HepG2 (cell line): ENCODE data around the gene SIT1. TPM values are rescaled to one million over a fixed set of nuclear protein-coding genes. Genes with fewer than 3 reads are reported as not detected.

Experiments
- CENPT ChIP-seq: sonication (generic); formaldehyde crosslinking; IDR thresholded peaks from 2 replicates; pipeline ENCODE4 v1.8.0; 2022; ENCODE audit warnings: low read depth, mild to moderate bottlenecking, moderate library complexity, missing genetic modification reagents
- FOXJ3 ChIP-seq: sonication (generic); formaldehyde crosslinking; IDR thresholded peaks from 2 replicates; pipeline ENCODE4 v1.4.0; 2020; ENCODE audit warnings: missing genetic modification reagents, mild to moderate bottlenecking, borderline replicate concordance
- GTF2F1 ChIP-seq: fragments of 150-350 bp; IDR thresholded peaks from 2 replicates; pipeline ENCODE4 v1.6.1; 2014; ENCODE audit warnings: low read length
- HOXA9 ChIP-seq: sonication (generic); formaldehyde crosslinking; IDR thresholded peaks from 2 replicates; pipeline ENCODE4 v1.8.1; 2022; ENCODE audit warnings: missing genetic modification reagents, mild to moderate bottlenecking, moderate library complexity, borderline replicate concordance
- IKZF1 ChIP-seq: fragments of 450-650 bp; IDR thresholded peaks from 2 replicates; pipeline ENCODE4 v1.7.1; 2016
- KDM5A ChIP-seq: fragments of 200-600 bp; sonication (generic); IDR thresholded peaks from 2 replicates; pipeline ENCODE4 v1.7.0; 2018; ENCODE audit warnings: antibody characterized with exemption, mild to moderate bottlenecking, low read length, borderline replicate concordance
- KLF11 ChIP-seq: IDR thresholded peaks from 2 replicates; pipeline ENCODE4 v1.6.1; 2016; ENCODE audit warnings: missing compliant biosample characterization
- MBNL3 ChIP-seq: fragments of 250-450 bp; sonication (Bioruptor Pico); conservative IDR thresholded peaks from 2 replicates; pipeline ENCODE4 v1.8.0; 2022; ENCODE audit warnings: mild to moderate bottlenecking, inconsistent platforms
- NR3C1 ChIP-seq: sonication (generic); formaldehyde crosslinking; IDR thresholded peaks from 2 replicates; pipeline ENCODE4 v1.4.0; 2020; ENCODE audit warnings: missing genetic modification reagents
- PAWR ChIP-seq: sonication (generic); formaldehyde crosslinking; IDR thresholded peaks from 2 replicates; pipeline ENCODE4 v1.4.0; 2020; ENCODE audit warnings: missing genetic modification reagents, mild to moderate bottlenecking, borderline replicate concordance
- PRPF4 ChIP-seq: fragments of 200-400 bp; formaldehyde crosslinking; IDR thresholded peaks from 2 replicates; pipeline ENCODE4 v1.6.1; 2016; ENCODE audit warnings: low read length, low read depth; ENCODE audit not compliant: poor library complexity, severe bottlenecking
- RFX1 ChIP-seq: fragments of 450-650 bp; IDR thresholded peaks from 2 replicates; pipeline ENCODE4 v1.6.1; 2017
- RFXAP ChIP-seq: sonication (generic); formaldehyde crosslinking; IDR thresholded peaks from 2 replicates; pipeline ENCODE4 v1.4.0; 2020; ENCODE audit warnings: missing genetic modification reagents, borderline replicate concordance
- SPEN ChIP-seq: sonication (generic); formaldehyde crosslinking; IDR thresholded peaks from 2 replicates; pipeline ENCODE4 v1.5.1; 2020; ENCODE audit warnings: low read depth, mild to moderate bottlenecking, missing genetic modification reagents
- ZBTB38 ChIP-seq: sonication (generic); formaldehyde crosslinking; IDR thresholded peaks from 2 replicates; pipeline ENCODE4 v1.5.1; 2020; ENCODE audit warnings: mild to moderate bottlenecking, missing genetic modification reagents
- ZFP36L1 ChIP-seq: sonication (generic); formaldehyde crosslinking; IDR thresholded peaks from 2 replicates; pipeline ENCODE4 v1.8.0; 2022; ENCODE audit warnings: mild to moderate bottlenecking, missing genetic modification reagents, moderate library complexity
- ZKSCAN8 ChIP-seq: IDR thresholded peaks from 2 replicates; pipeline ENCODE4 v1.6.1; 2016; ENCODE audit warnings: borderline replicate concordance, missing genetic modification reagents, missing compliant biosample characterization
- ZNF260 ChIP-seq: sonication (generic); formaldehyde crosslinking; IDR thresholded peaks from 2 replicates; pipeline ENCODE4 v1.4.0; 2020; ENCODE audit warnings: missing genetic modification reagents, low read depth, mild to moderate bottlenecking, borderline replicate concordance
- ZNF329 ChIP-seq: sonication (generic); formaldehyde crosslinking; IDR thresholded peaks from 2 replicates; pipeline ENCODE4 v1.9.0; 2021; ENCODE audit warnings: low read depth, mild to moderate bottlenecking, missing genetic modification reagents
- ZSCAN31 ChIP-seq: sonication (generic); formaldehyde crosslinking; IDR thresholded peaks from 2 replicates; pipeline ENCODE4 v1.5.0; 2020; ENCODE audit warnings: low read depth, mild to moderate bottlenecking, missing genetic modification reagents
- polyA plus RNA-seq, 8 experiments: library from polyadenylated mRNA; depleted of rRNA in 3 of 8; stranded (reverse) in 7 of 8; unstranded in 1 of 8; fragments of >200 nt; fragmentation: Illumina TruSeq in 4 of 8; extraction: Trizol in 4 of 8; gene quantifications; 2 replicates each; pipeline versions ENCODE4 v1.2.1 to v1.2.3, GENCODE V29; 2011 to 2016; ENCODE audit warnings: low read depth in 4 of 8, missing spikeins in 1 of 8, mixed read lengths in 1 of 8; ENCODE audit not compliant: insufficient read depth in 1 of 8
- total RNA-seq, 5 experiments: library from RNA; depleted of rRNA; stranded (reverse); fragments of >200 nt; fragmentation: Illumina TruSeq; extraction: Trizol; gene quantifications; 2 replicates each; pipeline ENCODE4 v1.2.3, GENCODE V29; 2016; ENCODE audit warnings: low read depth in 1 of 5
- TF ChIP-seq, protein P1 (sequence below): sonication (generic); formaldehyde crosslinking; IDR thresholded peaks from 2 replicates; pipeline ENCODE4 v1.4.0; 2020; ENCODE audit warnings: mild to moderate bottlenecking, missing genetic modification reagents
- TF ChIP-seq, protein P2 (sequence below): sonication (generic); formaldehyde crosslinking; IDR thresholded peaks from 2 replicates; pipeline ENCODE4 v1.8.0; 2022; ENCODE audit warnings: mild to moderate bottlenecking, missing genetic modification reagents, moderate library complexity
- TF ChIP-seq, protein P3 (sequence below): IDR thresholded peaks from 2 replicates; pipeline ENCODE4 v1.6.1; 2016; ENCODE audit warnings: mild to moderate bottlenecking, missing biosample characterization, missing genetic modification reagents
- TF ChIP-seq, protein P4 (sequence below): sonication (generic); formaldehyde crosslinking; IDR thresholded peaks from 2 replicates; pipeline ENCODE4 v1.4.0; 2020; ENCODE audit warnings: missing genetic modification reagents
- TF ChIP-seq, protein P5 (sequence below): fragments of 450-650 bp; IDR thresholded peaks from 2 replicates; pipeline ENCODE4 v1.6.1; 2017; ENCODE audit warnings: mild to moderate bottlenecking

Gene SIT1
- total and polyA plus RNA-seq, 2 of the 13 experiments (the other 11 are each of a cell fraction or from before 2014, with no cell fraction given) = 0.09 to 6.7 TPM

DNA sequence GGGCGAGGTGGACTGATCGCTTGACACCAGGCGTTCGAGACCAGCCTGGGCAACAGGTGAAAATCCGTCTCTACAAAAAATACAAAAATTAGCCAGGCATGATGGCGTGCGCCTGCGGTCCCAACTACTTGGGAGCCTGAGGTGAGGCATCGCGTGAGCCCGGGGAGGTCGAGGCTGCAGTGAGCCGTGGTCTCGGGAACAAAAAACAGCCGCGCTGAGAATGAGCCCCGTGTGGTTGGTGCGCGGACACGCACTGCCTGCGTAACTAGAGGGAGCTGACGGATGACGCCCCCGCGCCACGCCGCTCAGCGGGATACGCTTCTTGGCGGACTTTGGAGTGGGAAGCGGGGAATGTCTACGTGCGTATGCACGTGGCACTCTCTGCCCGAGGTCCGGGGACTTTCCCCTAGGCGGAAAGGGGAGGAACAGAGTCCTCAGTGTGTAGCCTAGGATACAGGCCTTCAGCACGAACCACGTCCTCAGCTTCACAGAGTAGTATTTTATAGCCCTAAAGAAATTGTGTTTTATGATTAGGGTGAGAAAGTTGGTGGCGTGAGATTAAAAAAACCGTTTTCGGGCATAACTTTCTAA, 6.9 kb upstream of the SIT1 start, which contains the start of gene RMRP (continued):
- TF ChIP-seq FOXJ3 (CRISPR knock-in tag) (peak; percentile 80; the same call in 1 of the 2 replicates), IKZF1 (no peak), CENPT (peak; percentile 88), GTF2F1 (0 out of 2 replicates have a peak, but pooled peaks have one; percentile 11), RFXAP (peak; percentile 93), MBNL3 (CRISPR knock-in tag) (no peak), PAWR (peak; percentile 6; the same call in 1 of the 2 replicates), HOXA9 (CRISPR knock-in tag) (peak; percentile 91; the same call in 1 of the 2 replicates), KLF11 (CRISPR knock-in tag) (peak; percentile 87; the same call in 1 of the 2 replicates), RFX1 (peak; percentile 87), ZBTB38 (CRISPR knock-in tag) (peak; percentile 93), PRPF4 (no peak), ZKSCAN8 (CRISPR knock-in tag) (peak; percentile 95), KDM5A (no peak), ZNF260 (CRISPR knock-in tag) (no peak), ZFP36L1 (CRISPR knock-in tag) (peak; percentile 84; the same call in 1 of the 2 replicates), NR3C1 (CRISPR knock-in tag) (no peak), SPEN (CRISPR knock-in tag) (peak; percentile 92), ZSCAN31 (CRISPR knock-in tag) (peak; percentile 95), ZNF329 (peak; percentile 28; the same call in 1 of the 2 replicates)
- TF ChIP-seq, protein P1, sequence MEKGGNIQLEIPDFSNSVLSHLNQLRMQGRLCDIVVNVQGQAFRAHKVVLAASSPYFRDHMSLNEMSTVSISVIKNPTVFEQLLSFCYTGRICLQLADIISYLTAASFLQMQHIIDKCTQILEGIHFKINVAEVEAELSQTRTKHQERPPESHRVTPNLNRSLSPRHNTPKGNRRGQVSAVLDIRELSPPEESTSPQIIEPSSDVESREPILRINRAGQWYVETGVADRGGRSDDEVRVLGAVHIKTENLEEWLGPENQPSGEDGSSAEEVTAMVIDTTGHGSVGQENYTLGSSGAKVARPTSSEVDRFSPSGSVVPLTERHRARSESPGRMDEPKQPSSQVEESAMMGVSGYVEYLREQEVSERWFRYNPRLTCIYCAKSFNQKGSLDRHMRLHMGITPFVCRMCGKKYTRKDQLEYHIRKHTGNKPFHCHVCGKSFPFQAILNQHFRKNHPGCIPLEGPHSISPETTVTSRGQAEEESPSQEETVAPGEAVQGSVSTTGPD (CRISPR knock-in tag) = no peak
- TF ChIP-seq, protein P2, sequence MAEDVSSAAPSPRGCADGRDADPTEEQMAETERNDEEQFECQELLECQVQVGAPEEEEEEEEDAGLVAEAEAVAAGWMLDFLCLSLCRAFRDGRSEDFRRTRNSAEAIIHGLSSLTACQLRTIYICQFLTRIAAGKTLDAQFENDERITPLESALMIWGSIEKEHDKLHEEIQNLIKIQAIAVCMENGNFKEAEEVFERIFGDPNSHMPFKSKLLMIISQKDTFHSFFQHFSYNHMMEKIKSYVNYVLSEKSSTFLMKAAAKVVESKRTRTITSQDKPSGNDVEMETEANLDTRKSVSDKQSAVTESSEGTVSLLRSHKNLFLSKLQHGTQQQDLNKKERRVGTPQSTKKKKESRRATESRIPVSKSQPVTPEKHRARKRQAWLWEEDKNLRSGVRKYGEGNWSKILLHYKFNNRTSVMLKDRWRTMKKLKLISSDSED = no peak
- TF ChIP-seq, protein P3, sequence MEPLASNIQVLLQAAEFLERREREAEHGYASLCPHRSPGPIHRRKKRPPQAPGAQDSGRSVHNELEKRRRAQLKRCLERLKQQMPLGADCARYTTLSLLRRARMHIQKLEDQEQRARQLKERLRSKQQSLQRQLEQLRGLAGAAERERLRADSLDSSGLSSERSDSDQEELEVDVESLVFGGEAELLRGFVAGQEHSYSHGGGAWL (CRISPR knock-in tag) = peak; percentile 88
- TF ChIP-seq, protein P4, sequence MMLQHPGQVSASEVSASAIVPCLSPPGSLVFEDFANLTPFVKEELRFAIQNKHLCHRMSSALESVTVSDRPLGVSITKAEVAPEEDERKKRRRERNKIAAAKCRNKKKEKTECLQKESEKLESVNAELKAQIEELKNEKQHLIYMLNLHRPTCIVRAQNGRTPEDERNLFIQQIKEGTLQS (CRISPR knock-in tag) = peak; percentile 74; the same call in 1 of the 2 replicates
- TF ChIP-seq, protein P5, sequence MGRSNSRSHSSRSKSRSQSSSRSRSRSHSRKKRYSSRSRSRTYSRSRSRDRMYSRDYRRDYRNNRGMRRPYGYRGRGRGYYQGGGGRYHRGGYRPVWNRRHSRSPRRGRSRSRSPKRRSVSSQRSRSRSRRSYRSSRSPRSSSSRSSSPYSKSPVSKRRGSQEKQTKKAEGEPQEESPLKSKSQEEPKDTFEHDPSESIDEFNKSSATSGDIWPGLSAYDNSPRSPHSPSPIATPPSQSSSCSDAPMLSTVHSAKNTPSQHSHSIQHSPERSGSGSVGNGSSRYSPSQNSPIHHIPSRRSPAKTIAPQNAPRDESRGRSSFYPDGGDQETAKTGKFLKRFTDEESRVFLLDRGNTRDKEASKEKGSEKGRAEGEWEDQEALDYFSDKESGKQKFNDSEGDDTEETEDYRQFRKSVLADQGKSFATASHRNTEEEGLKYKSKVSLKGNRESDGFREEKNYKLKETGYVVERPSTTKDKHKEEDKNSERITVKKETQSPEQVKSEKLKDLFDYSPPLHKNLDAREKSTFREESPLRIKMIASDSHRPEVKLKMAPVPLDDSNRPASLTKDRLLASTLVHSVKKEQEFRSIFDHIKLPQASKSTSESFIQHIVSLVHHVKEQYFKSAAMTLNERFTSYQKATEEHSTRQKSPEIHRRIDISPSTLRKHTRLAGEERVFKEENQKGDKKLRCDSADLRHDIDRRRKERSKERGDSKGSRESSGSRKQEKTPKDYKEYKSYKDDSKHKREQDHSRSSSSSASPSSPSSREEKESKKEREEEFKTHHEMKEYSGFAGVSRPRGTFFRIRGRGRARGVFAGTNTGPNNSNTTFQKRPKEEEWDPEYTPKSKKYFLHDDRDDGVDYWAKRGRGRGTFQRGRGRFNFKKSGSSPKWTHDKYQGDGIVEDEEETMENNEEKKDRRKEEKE = no peak
